ENCODE data around the gene ARCN1.

The ARCN1 gene

DNA sequence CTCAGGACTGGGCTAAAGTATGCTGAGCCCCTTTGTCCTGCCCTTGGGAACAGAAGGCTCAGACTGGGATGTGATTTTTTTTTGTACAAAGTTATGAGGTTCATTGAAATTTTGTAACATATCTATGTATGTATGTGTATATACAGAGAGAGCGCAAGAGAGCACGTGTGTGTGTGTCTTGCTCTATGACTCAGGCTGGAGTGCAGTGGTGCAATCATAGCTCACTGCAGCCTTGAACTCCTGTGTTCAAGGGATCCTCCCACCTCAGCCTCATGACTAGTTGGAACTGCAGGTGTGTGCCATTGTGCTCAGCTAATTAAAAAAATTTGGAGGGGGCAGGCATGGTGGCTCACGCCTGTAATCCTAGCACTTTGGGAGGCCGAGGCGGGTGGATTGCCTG lies 35.5 kb upstream of the ARCN1 start:
- H3K36me3 ChIP-seq (ENCODE audit: control insufficient read depth, insufficient read depth, low read length) = no peaks in the 10 kb centered on the region
- no peaks in the 10 kb centered on the region for H3K4me1 ChIP-seq (ENCODE audit: control insufficient read depth, low read depth, low read length)
- no peak overlapping the region for H3K4ac ChIP-seq (ENCODE audit: low read depth, low read length)
- no peak overlapping the region for H2BK120ac ChIP-seq (ENCODE audit: low read depth, low read length)
- no peak overlapping the region for H2BK5ac ChIP-seq (ENCODE audit: low read length)
- H4K5ac ChIP-seq (ENCODE audit: low read length) = no peak overlapping the region
- H3K9ac ChIP-seq (ENCODE audit: low read length) = no peak overlapping the region
- no peak overlapping the region for H3K4me3 ChIP-seq (ENCODE audit: low read length)
- no peak overlapping the region for H3K18ac ChIP-seq (ENCODE audit: low read length)
- H3K56ac ChIP-seq (ENCODE audit: low read length) = no peak overlapping the region
- no peak for DNase-seq
- H3K27me3 ChIP-seq (ENCODE audit: insufficient read depth, low read length, poor library complexity) = no peaks in the 10 kb centered on the region
- no peak overlapping the region for H3K23ac ChIP-seq (ENCODE audit: low read length)
- no peaks in the 10 kb centered on the region for H3K79me1 ChIP-seq (ENCODE audit: low read length)
- H3K79me2 ChIP-seq (ENCODE audit: control insufficient read depth, insufficient read depth, low read length) = no peaks in the 10 kb centered on the region
- no peak overlapping the region for H4K8ac ChIP-seq (ENCODE audit: low read depth, low read length)
- no peak overlapping the region for H2BK15ac ChIP-seq (replicated peaks; ENCODE audit: low read depth)
- no CpG with 5 or more reads among the region's 5 CpGs for WGBS (ENCODE audit: extremely low coverage, insufficient coverage, low lambda C conversion rate)
- no peak overlapping the region for H2AK5ac ChIP-seq (ENCODE audit: low read length)
- H3K4me2 ChIP-seq (ENCODE audit: low read length) = no peak overlapping the region
- no peak overlapping the region for H3K27ac ChIP-seq (ENCODE audit: low read depth, low read length)

DNA sequence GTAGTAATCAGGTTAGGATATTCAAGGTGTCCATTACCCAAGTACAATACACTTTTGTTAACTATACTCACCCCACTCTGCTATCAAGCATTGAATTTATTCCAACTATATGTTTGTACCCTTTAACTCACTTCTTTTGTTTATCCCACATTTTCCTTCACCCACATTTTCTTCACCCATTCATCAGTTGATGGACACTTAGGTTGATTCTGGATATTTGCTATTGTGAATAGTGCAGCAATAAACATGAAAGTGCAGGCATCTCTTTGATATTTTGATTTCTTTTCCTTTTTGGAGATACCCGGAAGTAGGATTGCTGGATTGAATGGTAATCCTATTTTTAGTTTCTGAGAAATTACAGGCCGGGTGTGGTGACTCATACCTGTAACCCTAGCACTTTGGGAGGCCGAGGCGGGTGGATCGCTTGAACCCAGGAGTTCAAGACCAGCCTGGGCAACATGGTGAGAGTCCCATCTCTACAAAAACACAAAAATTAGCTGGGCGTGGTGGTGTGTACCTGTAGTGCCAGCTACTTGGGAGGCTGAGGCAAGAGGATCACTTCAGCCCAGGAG lies 34.7 kb upstream of the ARCN1 start:
- no CpG with 5 or more reads among the region's 6 CpGs for WGBS (ENCODE audit: extremely low coverage, insufficient coverage, low lambda C conversion rate)
- Histone ChIP-seq H3K27ac (ENCODE audit: low read depth, low read length) (no peak overlapping the region), H3K4ac (ENCODE audit: low read depth, low read length) (no peak overlapping the region), H2AK5ac (ENCODE audit: low read length) (no peak overlapping the region), H3K79me1 (ENCODE audit: low read length) (no peaks in the 10 kb centered on the region), H4K8ac (ENCODE audit: low read depth, low read length) (no peak overlapping the region), H3K79me2 (ENCODE audit: control insufficient read depth, insufficient read depth, low read length) (no peaks in the 10 kb centered on the region), H3K4me1 (ENCODE audit: control insufficient read depth, low read depth, low read length) (no peaks in the 10 kb centered on the region), H3K4me3 (ENCODE audit: low read length) (no peak overlapping the region), H3K56ac (ENCODE audit: low read length) (no peak overlapping the region), H3K4me2 (ENCODE audit: low read length) (no peak overlapping the region), H3K9ac (ENCODE audit: low read length) (no peak overlapping the region), H3K36me3 (ENCODE audit: control insufficient read depth, insufficient read depth, low read length) (no peaks in the 10 kb centered on the region), H4K5ac (ENCODE audit: low read length) (no peak overlapping the region), H3K18ac (ENCODE audit: low read length) (no peak overlapping the region), H2BK5ac (ENCODE audit: low read length) (no peak overlapping the region), H2BK15ac (replicated peaks; ENCODE audit: low read depth) (no peak overlapping the region), H3K23ac (ENCODE audit: low read length) (no peak overlapping the region), H2BK120ac (ENCODE audit: low read depth, low read length) (no peak overlapping the region), H3K27me3 (ENCODE audit: insufficient read depth, low read length, poor library complexity) (no peaks in the 10 kb centered on the region)
- no peak for DNase-seq

DNA sequence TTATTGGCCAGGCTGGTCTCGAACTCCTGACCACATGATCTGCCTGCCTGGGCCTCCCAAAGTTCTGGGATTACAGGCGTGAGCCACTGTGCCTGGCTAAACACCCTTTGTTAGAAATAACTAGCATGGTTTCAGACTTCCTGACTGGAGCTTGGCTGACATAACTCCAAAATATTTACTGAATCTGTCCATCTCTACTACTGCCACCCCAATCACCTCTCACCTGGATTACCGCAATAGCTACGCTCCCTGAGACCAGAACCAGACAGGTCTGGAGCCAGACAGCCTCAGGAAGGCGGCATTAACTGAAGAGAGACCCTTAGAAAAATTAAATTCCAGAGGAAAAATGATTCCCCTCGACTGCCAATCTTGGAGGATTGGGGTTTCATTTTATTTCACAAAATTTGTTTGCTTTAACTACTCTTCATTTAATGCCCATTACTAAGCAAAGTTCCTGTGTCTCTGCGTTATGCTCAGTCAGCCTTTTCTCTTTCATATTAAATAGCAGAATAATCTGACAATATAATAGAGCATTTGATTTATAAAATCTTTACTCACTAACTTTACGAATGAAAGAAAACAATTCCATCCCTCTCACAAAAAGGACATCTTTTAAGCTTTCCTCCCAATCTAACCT lies 28.1 kb upstream of the ARCN1 start:
- no peak overlapping the region for H2BK5ac ChIP-seq (ENCODE audit: low read length)
- H3K27ac ChIP-seq (ENCODE audit: low read depth, low read length) = no peak overlapping the region
- 100% methylated on average over 1 of the region's 8 CpGs for WGBS (ENCODE audit: extremely low coverage, insufficient coverage, low lambda C conversion rate)
- H4K5ac ChIP-seq (ENCODE audit: low read length) = no peak overlapping the region
- no peaks in the 10 kb centered on the region for H3K79me1 ChIP-seq (ENCODE audit: low read length)
- H3K56ac ChIP-seq (ENCODE audit: low read length) = no peak overlapping the region
- H3K36me3 ChIP-seq (ENCODE audit: control insufficient read depth, insufficient read depth, low read length) = no peaks in the 10 kb centered on the region
- no peak overlapping the region for H3K4me3 ChIP-seq (ENCODE audit: low read length)
- H3K4me1 ChIP-seq (ENCODE audit: control insufficient read depth, low read depth, low read length) = no peaks in the 10 kb centered on the region
- H2AK5ac ChIP-seq (ENCODE audit: low read length) = no peak overlapping the region
- no peak overlapping the region for H2BK120ac ChIP-seq (ENCODE audit: low read depth, low read length)
- no peak overlapping the region for H3K9ac ChIP-seq (ENCODE audit: low read length)
- no peak overlapping the region for H3K18ac ChIP-seq (ENCODE audit: low read length)
- no peaks in the 10 kb centered on the region for H3K79me2 ChIP-seq (ENCODE audit: control insufficient read depth, insufficient read depth, low read length)
- H3K23ac ChIP-seq (ENCODE audit: low read length) = no peak overlapping the region
- no peak for DNase-seq
- H3K4me2 ChIP-seq (ENCODE audit: low read length) = no peak overlapping the region
- no peak overlapping the region for H3K4ac ChIP-seq (ENCODE audit: low read depth, low read length)
- H3K27me3 ChIP-seq (ENCODE audit: insufficient read depth, low read length, poor library complexity) = no peaks in the 10 kb centered on the region
- no peak overlapping the region for H4K8ac ChIP-seq (ENCODE audit: low read depth, low read length)
- H2BK15ac ChIP-seq (replicated peaks; ENCODE audit: low read depth) = no peak overlapping the region

DNA sequence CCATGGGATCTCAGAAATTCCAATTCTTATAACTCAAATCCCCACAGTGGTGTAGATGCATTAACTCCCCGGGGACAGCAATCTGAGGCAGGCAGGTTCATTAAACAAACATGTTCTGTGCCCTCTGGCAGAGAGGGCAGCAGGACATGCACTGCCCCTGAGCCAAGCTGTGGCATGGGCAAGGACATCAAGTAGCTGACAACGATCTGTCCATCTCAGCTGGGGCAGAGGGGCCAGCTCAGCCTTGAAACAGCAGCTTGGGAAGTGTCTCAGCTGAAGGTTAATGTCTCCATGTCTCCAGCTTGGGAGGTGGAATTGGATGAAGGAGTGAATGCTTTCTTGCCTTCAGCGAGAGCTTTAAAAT lies 27.6 kb upstream of the ARCN1 start:
- Histone ChIP-seq H3K9ac (ENCODE audit: low read length) (no peak overlapping the region), H4K5ac (ENCODE audit: low read length) (no peak overlapping the region), H2AK5ac (ENCODE audit: low read length) (no peak overlapping the region), H3K27me3 (ENCODE audit: insufficient read depth, low read length, poor library complexity) (no peaks in the 10 kb centered on the region), H2BK120ac (ENCODE audit: low read depth, low read length) (no peak overlapping the region), H3K36me3 (ENCODE audit: control insufficient read depth, insufficient read depth, low read length) (no peaks in the 10 kb centered on the region), H3K4me3 (ENCODE audit: low read length) (no peak overlapping the region), H3K79me1 (ENCODE audit: low read length) (no peaks in the 10 kb centered on the region), H3K4ac (ENCODE audit: low read depth, low read length) (no peak overlapping the region), H3K27ac (ENCODE audit: low read depth, low read length) (no peak overlapping the region), H2BK15ac (replicated peaks; ENCODE audit: low read depth) (no peak overlapping the region), H2BK5ac (ENCODE audit: low read length) (no peak overlapping the region), H3K56ac (ENCODE audit: low read length) (no peak overlapping the region), H3K4me1 (ENCODE audit: control insufficient read depth, low read depth, low read length) (no peaks in the 10 kb centered on the region), H3K18ac (ENCODE audit: low read length) (no peak overlapping the region), H4K8ac (ENCODE audit: low read depth, low read length) (no peak overlapping the region), H3K4me2 (ENCODE audit: low read length) (no peak overlapping the region), H3K23ac (ENCODE audit: low read length) (no peak overlapping the region), H3K79me2 (ENCODE audit: control insufficient read depth, insufficient read depth, low read length) (no peaks in the 10 kb centered on the region)
- no peak for DNase-seq
- WGBS (ENCODE audit: extremely low coverage, insufficient coverage, low lambda C conversion rate) = no CpG with 5 or more reads among the region's 3 CpGs

DNA sequence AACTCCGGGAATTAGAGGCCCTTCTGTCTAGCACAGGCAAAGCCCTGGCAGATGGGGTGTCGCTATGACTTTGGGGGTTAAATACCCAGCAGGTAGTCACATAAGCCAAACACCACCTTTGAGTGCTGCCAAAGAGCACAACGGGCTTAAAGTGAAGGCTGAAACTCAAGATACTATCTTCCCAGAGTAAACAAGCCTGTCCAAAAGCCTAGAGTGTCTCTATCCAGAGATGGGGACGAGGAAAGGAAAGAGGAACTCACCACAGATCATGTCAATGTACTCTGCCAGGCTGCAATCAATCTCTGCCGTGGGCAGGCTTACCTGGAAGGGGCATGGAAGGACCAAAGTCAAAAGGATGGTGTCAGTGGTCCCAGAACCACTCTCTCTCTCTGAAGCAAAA lies 26.7 kb upstream of the ARCN1 start:
- no CpG with 5 or more reads among the region's 5 CpGs for whole genome bisulfite sequencing (ENCODE audit: extremely low coverage, insufficient coverage, low lambda C conversion rate)
- DNase-seq = no peak
- no peaks in the 10 kb centered on the region for H3K79me2 ChIP-seq (ENCODE audit: control insufficient read depth, insufficient read depth, low read length)

DNA sequence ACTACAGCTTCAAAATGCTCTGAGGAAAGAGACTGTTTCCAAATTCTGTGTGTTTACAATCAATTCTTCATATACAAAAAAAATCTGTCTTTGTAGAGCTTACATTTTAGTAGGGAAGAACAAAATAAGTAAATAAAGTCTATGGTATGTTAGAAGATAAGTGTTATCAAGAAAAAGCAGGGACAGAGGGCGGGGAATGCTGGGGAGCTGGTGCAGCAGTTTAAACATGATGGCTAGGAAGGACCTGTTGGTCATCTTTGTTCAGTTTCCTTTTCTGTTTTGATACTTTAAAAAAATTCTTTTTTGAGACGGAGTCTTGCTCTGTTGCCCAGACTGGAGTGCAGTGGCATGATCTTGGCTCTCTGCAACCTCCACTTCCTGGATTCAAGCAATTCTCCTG lies 25.1 kb upstream of the ARCN1 start:
- no peak overlapping the region for H2BK15ac ChIP-seq (replicated peaks; ENCODE audit: low read depth)
- no peak overlapping the region for H2BK120ac ChIP-seq (ENCODE audit: low read depth, low read length)
- H3K56ac ChIP-seq (ENCODE audit: low read length) = no peak overlapping the region
- no peak overlapping the region for H2AK5ac ChIP-seq (ENCODE audit: low read length)
- H3K23ac ChIP-seq (ENCODE audit: low read length) = no peak overlapping the region
- no peak overlapping the region for H3K27ac ChIP-seq (ENCODE audit: low read depth, low read length)
- H4K5ac ChIP-seq (ENCODE audit: low read length) = no peak overlapping the region
- H3K9ac ChIP-seq (ENCODE audit: low read length) = no peak overlapping the region
- H2BK5ac ChIP-seq (ENCODE audit: low read length) = no peak overlapping the region
- H3K18ac ChIP-seq (ENCODE audit: low read length) = no peak overlapping the region
- WGBS (ENCODE audit: extremely low coverage, insufficient coverage, low lambda C conversion rate) = no CpG with 5 or more reads among the region's 2 CpGs
- no peak overlapping the region for H3K4me3 ChIP-seq (ENCODE audit: low read length)
- H3K36me3 ChIP-seq (ENCODE audit: control insufficient read depth, insufficient read depth, low read length) = peaks cover 2% of the 10 kb centered on the region
- H3K79me2 ChIP-seq (ENCODE audit: control insufficient read depth, insufficient read depth, low read length) = no peaks in the 10 kb centered on the region
- H3K27me3 ChIP-seq (ENCODE audit: insufficient read depth, low read length, poor library complexity) = no peaks in the 10 kb centered on the region
- no peak overlapping the region for H3K4ac ChIP-seq (ENCODE audit: low read depth, low read length)
- H3K4me2 ChIP-seq (ENCODE audit: low read length) = no peak overlapping the region
- H4K8ac ChIP-seq (ENCODE audit: low read depth, low read length) = no peak overlapping the region
- no peak for DNase-seq
- H3K4me1 ChIP-seq (ENCODE audit: control insufficient read depth, low read depth, low read length) = no peaks in the 10 kb centered on the region
- no peaks in the 10 kb centered on the region for H3K79me1 ChIP-seq (ENCODE audit: low read length)

More for the DNA sequence above, 26.7 kb upstream of the ARCN1 start:
- H3K23ac ChIP-seq (ENCODE audit: low read length) = no peak overlapping the region
- H2BK120ac ChIP-seq (ENCODE audit: low read depth, low read length) = no peak overlapping the region
- H2BK5ac ChIP-seq (ENCODE audit: low read length) = no peak overlapping the region
- H3K27ac ChIP-seq (ENCODE audit: low read depth, low read length) = no peak overlapping the region
- H2BK15ac ChIP-seq (replicated peaks; ENCODE audit: low read depth) = no peak overlapping the region
- no peak overlapping the region for H3K18ac ChIP-seq (ENCODE audit: low read length)
- no peak overlapping the region for H3K9ac ChIP-seq (ENCODE audit: low read length)
- H4K5ac ChIP-seq (ENCODE audit: low read length) = no peak overlapping the region
- no peaks in the 10 kb centered on the region for H3K79me1 ChIP-seq (ENCODE audit: low read length)
- no peak overlapping the region for H3K4me2 ChIP-seq (ENCODE audit: low read length)
- H3K56ac ChIP-seq (ENCODE audit: low read length) = no peak overlapping the region
- H3K4ac ChIP-seq (ENCODE audit: low read depth, low read length) = no peak overlapping the region
- no peak overlapping the region for H4K8ac ChIP-seq (ENCODE audit: low read depth, low read length)
- no peaks in the 10 kb centered on the region for H3K36me3 ChIP-seq (ENCODE audit: control insufficient read depth, insufficient read depth, low read length)
- H3K4me1 ChIP-seq (ENCODE audit: control insufficient read depth, low read depth, low read length) = no peaks in the 10 kb centered on the region
- H3K4me3 ChIP-seq (ENCODE audit: low read length) = no peak overlapping the region
- no peaks in the 10 kb centered on the region for H3K27me3 ChIP-seq (ENCODE audit: insufficient read depth, low read length, poor library complexity)
- H2AK5ac ChIP-seq (ENCODE audit: low read length) = no peak overlapping the region

All from mesendoderm (in vitro differentiated cells).